ENCODE measurements around the gene PLXNB2.

Gene PLXNB2

GRCh38 chr22:50280708-50281383 is 26.6 kb downstream of the PLXNB2 start:
- no peaks in the 10 kb centered on the region for H3K9me3 ChIP-seq (ENCODE audit: control insufficient read depth, insufficient read depth, low read depth, low read length)
- no peaks in the 10 kb centered on the region for H3K4me1 ChIP-seq (ENCODE audit: control insufficient read depth, insufficient read depth, low read length)
- ChIA-PET CTCF (no interaction called here), POLR2A (interaction anchor here (0.9 to 1.4 kb wide), 2 partner anchors 12 to 25 kb away, joined by 3 to 4 read pairs; no protein-coding TSS in a partner anchor)
- no peak for TF ChIP-seq ZNF510 (tag by site-specific recombination; IDR thresholded peaks at IDR 0.05; ENCODE audit: insufficient replicate concordance)
- no peak for TF ChIP-seq HOXA7 (CRISPR knock-in tag; IDR thresholded peaks at IDR 0.05; ENCODE audit: borderline replicate concordance)
- no peak for TF ChIP-seq KLF9 (tag by site-specific recombination; IDR thresholded peaks at IDR 0.05; ENCODE audit: low read depth)
- TF ChIP-seq ZNF624 (tag by site-specific recombination; IDR thresholded peaks at IDR 0.05): no peak
- TF ChIP-seq, protein P1, sequence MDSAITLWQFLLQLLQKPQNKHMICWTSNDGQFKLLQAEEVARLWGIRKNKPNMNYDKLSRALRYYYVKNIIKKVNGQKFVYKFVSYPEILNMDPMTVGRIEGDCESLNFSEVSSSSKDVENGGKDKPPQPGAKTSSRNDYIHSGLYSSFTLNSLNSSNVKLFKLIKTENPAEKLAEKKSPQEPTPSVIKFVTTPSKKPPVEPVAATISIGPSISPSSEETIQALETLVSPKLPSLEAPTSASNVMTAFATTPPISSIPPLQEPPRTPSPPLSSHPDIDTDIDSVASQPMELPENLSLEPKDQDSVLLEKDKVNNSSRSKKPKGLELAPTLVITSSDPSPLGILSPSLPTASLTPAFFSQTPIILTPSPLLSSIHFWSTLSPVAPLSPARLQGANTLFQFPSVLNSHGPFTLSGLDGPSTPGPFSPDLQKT (IDR thresholded peaks at IDR 0.05; ENCODE audit: borderline replicate concordance, low read depth, low read length): no peak
- no peak for TF ChIP-seq YY1 (tag by site-specific recombination; IDR thresholded peaks at IDR 0.05)
- no peak for TF ChIP-seq ZNF768 (tag by site-specific recombination; IDR thresholded peaks at IDR 0.05)
- TF ChIP-seq ZNF548 (tag by site-specific recombination; IDR thresholded peaks at IDR 0.05): no peak
- TF ChIP-seq REPIN1 (tag by site-specific recombination; IDR thresholded peaks at IDR 0.05; ENCODE audit: low read depth): no peak
- TF ChIP-seq ZNF114 (tag by site-specific recombination; IDR thresholded peaks at IDR 0.05): no peak
- no peak for TF ChIP-seq ZNF645 (tag by site-specific recombination; IDR thresholded peaks at IDR 0.05)
- TF ChIP-seq GLIS1 (tag by site-specific recombination; IDR thresholded peaks at IDR 0.05): no peak
- TF ChIP-seq ZNF280D (tag by site-specific recombination; IDR thresholded peaks at IDR 0.05): no peak
- TF ChIP-seq ZNF830 (tag by site-specific recombination; IDR thresholded peaks at IDR 0.05; ENCODE audit: low read depth): no peak
- TF ChIP-seq ZNF302 (tag by site-specific recombination; IDR thresholded peaks at IDR 0.05; ENCODE audit: low read depth): no peak
- TF ChIP-seq ZIC2 (tag by site-specific recombination; IDR thresholded peaks at IDR 0.05): no peak
- no peak overlapping the region for H3K4me3 ChIP-seq (ENCODE audit: low read depth, low read length)
- no peak overlapping the region for H3K27ac ChIP-seq (ENCODE audit: extremely low read depth, low read depth, low read length)
- H3K36me3 ChIP-seq (ENCODE audit: control insufficient read depth in 2 of 2, insufficient read depth in 1 of 2, low read length in 2 of 2): peaks cover 0 to 94% of the 10 kb centered on the region in 2 experiments; a peak in 2 of 3 replicates

- Histone ChIP-seq H3K27ac (ENCODE audit: extremely low read depth, low read depth, low read length) (no peak overlapping the region), H3K4me1 (ENCODE audit: control insufficient read depth, insufficient read depth, low read length) (no peaks in the 10 kb centered on the region), H3K4me3 (ENCODE audit: low read depth, low read length) (no peak overlapping the region), H3K36me3 (ENCODE audit: control insufficient read depth in 2 of 2, insufficient read depth in 1 of 2, low read length in 2 of 2) (peaks cover 0 to 97% of the 10 kb centered on the region in 2 experiments; a peak in 2 of 3 replicates), H3K9me3 (ENCODE audit: control insufficient read depth, insufficient read depth, low read depth, low read length) (no peaks in the 10 kb centered on the region)
- TF ChIP-seq KLF9 (tag by site-specific recombination; IDR thresholded peaks at IDR 0.05; ENCODE audit: low read depth) (no peak), ZNF398 (tag by site-specific recombination; IDR thresholded peaks at IDR 0.05) (no peak), ZNF394 (tag by site-specific recombination; IDR thresholded peaks at IDR 0.05; ENCODE audit: borderline replicate concordance) (no peak), ZNF239 (tag by site-specific recombination; IDR thresholded peaks at IDR 0.05) (no peak), ZNF560 (tag by site-specific recombination; IDR thresholded peaks at IDR 0.05; ENCODE audit: borderline replicate concordance) (no peak), MYNN (tag by site-specific recombination; IDR thresholded peaks at IDR 0.05; ENCODE audit: borderline replicate concordance) (no peak), ZNF510 (tag by site-specific recombination; IDR thresholded peaks at IDR 0.05; ENCODE audit: insufficient replicate concordance) (no peak), ZNF555 (tag by site-specific recombination; conservative IDR thresholded peaks at IDR 0.05) (no peak), ZFP41 (tag by site-specific recombination; IDR thresholded peaks at IDR 0.05; ENCODE audit: borderline replicate concordance) (no peak), ZNF776 (tag by site-specific recombination; IDR thresholded peaks at IDR 0.05; ENCODE audit: borderline replicate concordance) (no peak)
- TF ChIP-seq, protein P2, sequence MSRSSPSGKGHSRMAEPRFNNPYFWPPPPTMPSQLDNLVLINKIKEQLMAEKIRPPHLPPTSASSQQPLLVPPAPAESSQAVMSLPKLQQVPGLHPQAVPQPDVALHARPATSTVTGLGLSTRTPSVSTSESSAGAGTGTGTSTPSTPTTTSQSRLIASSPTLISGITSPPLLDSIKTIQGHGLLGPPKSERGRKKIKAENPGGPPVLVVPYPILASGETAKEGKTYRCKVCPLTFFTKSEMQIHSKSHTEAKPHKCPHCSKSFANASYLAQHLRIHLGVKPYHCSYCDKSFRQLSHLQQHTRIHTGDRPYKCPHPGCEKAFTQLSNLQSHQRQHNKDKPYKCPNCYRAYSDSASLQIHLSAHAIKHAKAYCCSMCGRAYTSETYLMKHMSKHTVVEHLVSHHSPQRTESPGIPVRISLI (tag by site-specific recombination; IDR thresholded peaks at IDR 0.05): no peak
- ChIA-PET CTCF (interaction anchor here (1.6 kb wide), 1 partner anchor 46 kb away, joined by 8 read pairs; no protein-coding TSS in a partner anchor), POLR2A (interaction anchor here (0.9 to 1.0 kb wide), 3 partner anchors 26 to 30 kb away, joined by 3 to 4 read pairs (median 4); no protein-coding TSS in a partner anchor)
Measured at GRCh38 chr22:50280022-50280707, 27.3 kb downstream of the PLXNB2 start.

Measured in HEK293 (cell line).